GM19351 (cell line): ENCODE measurements around the gene ZNF221.
"Not testable (repeated sequence)": the region's sequence is repeated elsewhere in the genome, so short reads cannot be mapped to it uniquely, and the experiment has no call there.

Experiments
- ATAC-seq: cut with Tn5 transposase; IDR thresholded peaks from one replicate; pipeline ENCODE4 v1.9.1; 2021; ENCODE audit warnings: mild to moderate bottlenecking, moderate library complexity; ENCODE audit not compliant: unreplicated experiment

ZNF221 gene

GRCh38 chr19:43950834-43951645 lies at the start of gene ZNF221:
Gene ZNF221 (plus strand): TSS chr19:43951228. CDS start chr19:43962727, 11,499 bp downstream.
- peak; percentile 78 for ATAC-seq

DNA sequence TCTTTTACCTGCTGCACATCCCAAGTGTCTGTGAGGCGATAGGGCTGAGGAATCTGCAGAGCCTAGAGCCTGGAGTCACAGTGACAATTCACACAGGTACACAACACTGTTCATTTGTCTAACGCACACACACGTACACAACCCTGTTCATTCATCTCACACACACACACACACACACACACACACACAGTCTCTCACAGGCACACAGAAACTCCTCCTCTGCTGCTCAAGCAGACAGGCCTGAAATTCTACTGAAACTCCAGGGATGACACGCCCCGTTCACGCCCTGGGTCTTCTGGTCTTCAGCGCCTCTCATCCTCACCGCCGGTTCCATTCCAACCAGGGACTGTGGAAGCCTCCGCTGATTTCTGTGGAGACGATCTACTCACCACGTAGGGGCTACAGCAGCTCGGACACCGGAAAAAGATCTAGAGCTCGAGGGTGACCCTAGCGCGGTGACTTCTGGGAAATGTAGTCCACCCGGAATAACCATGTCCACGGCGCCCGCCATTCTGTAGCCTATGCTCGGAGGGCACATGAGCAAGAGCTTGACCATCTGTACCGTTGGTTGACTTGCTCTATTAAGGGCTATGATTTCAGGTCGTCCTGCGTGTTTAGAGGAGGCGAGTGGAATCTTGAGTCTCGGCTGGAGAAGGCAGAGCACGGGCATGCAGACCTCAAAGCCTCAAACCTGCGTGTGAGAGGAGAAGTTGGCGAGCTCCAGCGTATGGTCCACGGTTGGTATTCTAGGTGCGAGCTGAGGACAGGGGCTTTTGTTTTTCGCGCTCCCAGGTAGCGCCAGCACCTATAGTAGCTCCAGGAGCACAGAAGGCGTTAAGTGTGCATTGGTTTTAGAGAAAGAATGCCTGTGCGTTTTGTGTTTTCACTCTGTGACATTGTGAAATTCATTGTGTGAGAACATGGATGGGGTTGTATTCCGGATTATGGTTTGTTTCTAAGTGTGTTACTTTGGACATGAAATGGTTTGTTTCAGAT lies 49.3 kb upstream of the ZNF221 start:
- no peak for ATAC-seq

DNA sequence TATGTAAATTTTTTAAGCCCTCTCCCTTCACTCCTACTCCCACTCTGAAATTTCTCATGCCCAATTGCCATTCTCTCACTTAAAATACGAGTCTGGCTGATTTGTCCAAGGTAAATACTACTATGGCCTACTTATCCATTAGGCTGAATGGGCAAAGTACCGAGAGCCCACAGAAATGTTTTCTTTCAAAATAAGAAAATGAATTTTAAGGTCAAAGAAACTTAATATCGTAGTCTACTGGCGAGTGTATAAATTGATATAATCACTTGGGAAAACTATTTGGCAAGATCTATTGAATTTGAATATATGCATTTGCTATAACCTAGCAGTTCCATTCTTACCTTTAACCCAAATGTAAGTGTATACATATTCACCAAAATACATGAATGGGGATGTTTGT lies 48.6 kb upstream of the ZNF221 start:
- no peak for ATAC-seq

- ATAC-seq: no peak
Measured at GRCh38 chr19:43905897-43906296, 45.1 kb upstream of the ZNF221 start.

DNA sequence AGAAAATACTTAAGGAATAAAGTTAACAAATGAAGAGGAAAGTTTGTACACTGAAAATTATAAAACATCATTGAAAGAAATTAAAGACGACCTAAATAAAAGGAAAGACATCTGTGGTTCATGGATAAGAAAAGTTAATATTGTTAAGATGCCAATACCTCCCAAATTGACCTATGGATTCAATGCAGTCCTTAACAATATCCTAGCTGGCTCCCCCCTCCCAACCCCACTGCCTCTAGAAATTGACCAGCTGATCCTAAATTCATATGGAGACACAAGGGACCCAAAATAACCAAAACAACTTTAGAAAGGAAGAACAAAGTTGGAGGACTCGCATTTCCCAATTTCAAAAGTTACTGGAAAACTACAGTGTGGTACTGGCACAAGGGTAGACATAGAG lies 44.3 kb upstream of the ZNF221 start:
- ATAC-seq: no peak

- ATAC-seq: no peak
Measured at GRCh38 chr19:43908659-43909058, 42.4 kb upstream of the ZNF221 start.

GRCh38 chr19:43910884-43911283 lies 40.1 kb upstream of the ZNF221 start:
- no peak for ATAC-seq

DNA sequence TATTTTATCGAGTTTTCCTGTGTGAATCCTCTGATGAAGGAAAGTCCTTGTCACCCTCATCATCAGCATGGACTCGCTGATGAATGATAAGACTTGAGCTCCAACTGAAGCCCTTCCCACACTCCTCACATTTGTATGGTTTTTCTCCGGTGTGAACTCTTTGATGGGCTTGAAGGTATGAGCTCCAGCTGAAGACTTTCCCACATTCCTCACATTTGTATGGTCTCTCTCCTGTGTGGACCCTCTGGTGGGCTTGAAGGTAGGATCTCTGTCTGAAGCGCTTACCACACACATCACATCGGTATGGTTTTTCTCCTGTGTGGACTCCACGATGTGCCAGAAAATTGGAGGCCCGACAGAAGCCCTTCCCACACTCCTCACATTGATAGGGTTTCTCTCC lies 37.6 kb upstream of the ZNF221 start:
- no peak for ATAC-seq

- no peak for ATAC-seq
Measured at GRCh38 chr19:43914051-43914450, 37.0 kb upstream of the ZNF221 start.

DNA sequence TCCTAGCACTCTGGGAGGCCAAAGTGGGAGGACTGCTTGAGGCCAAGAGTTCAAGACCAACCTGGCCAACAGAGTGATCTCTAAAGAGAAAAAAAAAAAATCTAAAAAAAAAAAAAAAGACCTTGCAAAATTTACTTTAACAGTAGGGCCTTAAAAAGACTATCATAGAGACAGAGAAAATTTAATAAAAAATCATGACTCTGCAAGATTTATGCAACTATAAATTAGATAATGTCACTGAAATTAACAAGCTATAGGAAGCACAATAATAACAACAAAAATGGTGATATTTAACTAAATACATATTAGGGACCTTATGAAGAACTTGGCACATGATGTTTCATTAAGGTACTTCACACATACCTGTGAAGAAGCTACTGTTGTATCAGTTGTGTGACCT lies 27.2 kb upstream of the ZNF221 start:
- no peak for ATAC-seq

DNA sequence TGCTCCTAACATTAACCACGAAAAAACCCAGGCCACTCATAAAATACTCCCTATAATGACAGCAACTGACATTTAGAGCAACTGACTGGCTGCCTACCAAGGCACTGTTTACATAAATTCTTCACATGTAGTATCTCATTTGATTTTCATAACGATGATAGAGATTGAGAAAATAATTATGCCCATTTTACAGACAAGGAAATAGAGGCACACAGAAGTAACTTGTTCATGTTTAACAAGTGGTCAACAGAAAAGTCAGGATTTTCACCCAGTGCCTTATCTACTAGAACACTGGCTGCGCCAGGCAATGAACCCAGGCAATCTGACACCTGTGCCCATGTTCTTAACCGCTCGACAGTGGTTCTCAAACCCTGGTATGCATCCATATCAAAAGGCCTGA lies 22.2 kb upstream of the ZNF221 start:
- no peak for ATAC-seq

GRCh38 chr19:43934055-43934984 lies 16.7 kb upstream of the ZNF221 start:
- no peak for ATAC-seq

DNA sequence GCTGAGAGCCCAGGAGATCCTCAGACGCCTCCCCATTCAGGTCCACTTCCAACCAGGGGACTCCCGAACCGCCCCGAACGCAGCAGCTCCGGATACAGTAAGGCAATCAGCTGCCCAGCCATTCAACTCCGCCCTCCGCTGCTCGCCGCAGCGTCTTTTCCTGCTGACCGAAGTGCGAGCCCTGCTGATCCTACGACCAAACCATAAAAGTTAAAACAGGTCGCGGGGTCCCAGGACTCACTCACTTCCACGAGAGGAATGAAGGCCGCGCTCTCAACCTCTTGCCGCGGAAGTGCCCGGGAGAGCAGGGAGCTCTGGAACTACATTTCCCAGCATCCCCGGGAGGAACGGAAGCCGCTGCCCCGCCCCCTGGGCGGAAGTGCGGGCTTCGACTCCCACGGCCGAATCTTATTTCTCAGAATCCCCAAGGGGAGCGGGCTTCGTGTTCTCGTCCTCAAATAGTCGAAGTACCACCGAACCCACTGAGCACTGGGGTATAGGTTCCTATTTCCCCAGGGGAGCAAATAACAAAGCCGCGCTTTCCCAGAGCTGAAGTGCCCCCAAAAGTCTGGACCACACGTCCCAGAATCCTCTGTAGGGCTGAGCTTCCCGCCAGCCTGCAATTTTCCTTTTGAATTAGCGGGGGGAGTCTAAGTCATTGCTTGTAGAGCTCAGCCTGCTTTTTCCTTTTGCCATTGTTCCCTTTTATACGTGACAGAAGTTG lies 15.9 kb upstream of the ZNF221 start, which contains the start of gene ZNF45:
Gene ZNF45, minus strand, starts transcription at position 298 of the 724 bp plus-strand sequence. CDS start 13,097 bp downstream, outside the sequence.
- peak; percentile 98 for ATAC-seq

- ATAC-seq: no peak
Measured at GRCh38 chr19:43936188-43936587, 14.8 kb upstream of the ZNF221 start.

GRCh38 chr19:43939557-43940260 lies 11.3 kb upstream of the ZNF221 start:
- ATAC-seq: no peak

DNA sequence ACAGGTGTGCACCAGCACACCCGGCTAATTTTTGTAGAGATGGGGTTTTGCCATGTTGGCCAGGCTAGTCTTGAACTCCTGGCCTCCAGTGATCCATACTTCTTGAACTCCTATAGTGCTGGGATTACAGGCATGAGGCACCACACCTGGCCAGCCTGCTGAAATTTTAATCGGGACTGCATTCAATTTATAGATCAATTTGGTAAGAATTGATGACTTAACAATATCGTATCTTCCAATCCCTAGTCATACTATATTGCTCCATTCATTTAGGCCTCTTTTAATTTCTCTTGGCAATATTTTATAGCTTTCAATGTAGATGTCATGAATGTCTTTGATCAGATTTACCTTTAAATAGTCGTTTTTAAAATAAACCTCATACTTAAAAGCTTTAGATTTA lies 10.3 kb upstream of the ZNF221 start:
- no peak for ATAC-seq

DNA sequence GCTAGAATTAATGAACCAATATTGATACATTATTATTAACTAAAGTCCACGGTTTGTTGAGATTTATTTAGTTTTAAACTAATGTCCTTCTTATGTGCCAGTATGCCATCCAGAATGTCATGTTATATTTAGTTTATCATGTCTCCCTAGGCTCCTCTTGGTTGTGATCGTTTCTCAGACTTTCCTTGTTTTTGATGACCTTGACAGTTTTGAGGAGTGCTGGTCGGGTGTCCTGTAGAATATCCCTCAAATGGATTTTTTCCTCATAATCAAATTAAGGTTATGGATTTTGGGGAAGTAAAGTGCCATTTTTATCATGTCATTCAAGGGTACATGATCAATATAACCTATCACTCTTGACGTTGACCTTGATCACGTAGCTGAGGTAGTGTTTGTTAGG lies 9.8 kb upstream of the ZNF221 start:
- no peak for ATAC-seq

GRCh38 chr19:43947412-43947811 lies 3.6 kb upstream of the ZNF221 start:
- not testable (repeated sequence) for ATAC-seq

DNA sequence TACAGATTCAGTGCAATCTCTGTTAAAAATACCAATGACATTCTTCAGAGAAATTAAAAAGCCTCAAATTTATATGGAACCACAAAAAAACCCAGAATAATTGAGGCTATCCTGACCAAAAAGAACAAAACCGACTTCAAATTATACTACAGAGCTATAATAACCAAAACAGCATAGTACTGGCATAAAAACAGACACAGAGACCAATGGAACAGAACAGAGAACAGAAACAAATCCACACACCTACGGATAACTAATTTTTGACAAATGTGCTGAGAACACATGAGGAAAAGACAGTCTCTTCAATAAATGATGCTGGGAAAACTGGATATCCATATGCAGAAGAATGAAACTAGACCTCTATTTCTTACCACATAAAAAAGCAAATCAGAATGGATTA lies 1.2 kb upstream of the ZNF221 start:
- ATAC-seq: not testable (repeated sequence)
